C4-2B (cell line): ENCODE data around the gene ZNF260.
"Not testable (repeated sequence)": the region's sequence is repeated elsewhere in the genome, so short reads cannot be mapped to it uniquely, and the experiment has no call there.

Experiments used
- H3K27ac ChIP-seq: fragments of 450-650 bp; 2 replicates; pipeline ENCODE4 v1.5.1; 2017
- ZFX ChIP-seq: fragments of 450-650 bp; IDR thresholded peaks from 2 replicates; pipeline ENCODE4 v1.6.1; 2017
- TF ChIP-seq, protein P1 (sequence below): fragments of 450-650 bp; conservative IDR thresholded peaks from 2 replicates; pipeline ENCODE4 v1.5.1; 2017; ENCODE audit warnings: mild to moderate bottlenecking

The ZNF260 gene

GRCh38 chr19:36524617-36525016 is 3.5 kb downstream of the ZNF260 start:
- no peak for TF ChIP-seq ZFX
- TF ChIP-seq, protein P1, sequence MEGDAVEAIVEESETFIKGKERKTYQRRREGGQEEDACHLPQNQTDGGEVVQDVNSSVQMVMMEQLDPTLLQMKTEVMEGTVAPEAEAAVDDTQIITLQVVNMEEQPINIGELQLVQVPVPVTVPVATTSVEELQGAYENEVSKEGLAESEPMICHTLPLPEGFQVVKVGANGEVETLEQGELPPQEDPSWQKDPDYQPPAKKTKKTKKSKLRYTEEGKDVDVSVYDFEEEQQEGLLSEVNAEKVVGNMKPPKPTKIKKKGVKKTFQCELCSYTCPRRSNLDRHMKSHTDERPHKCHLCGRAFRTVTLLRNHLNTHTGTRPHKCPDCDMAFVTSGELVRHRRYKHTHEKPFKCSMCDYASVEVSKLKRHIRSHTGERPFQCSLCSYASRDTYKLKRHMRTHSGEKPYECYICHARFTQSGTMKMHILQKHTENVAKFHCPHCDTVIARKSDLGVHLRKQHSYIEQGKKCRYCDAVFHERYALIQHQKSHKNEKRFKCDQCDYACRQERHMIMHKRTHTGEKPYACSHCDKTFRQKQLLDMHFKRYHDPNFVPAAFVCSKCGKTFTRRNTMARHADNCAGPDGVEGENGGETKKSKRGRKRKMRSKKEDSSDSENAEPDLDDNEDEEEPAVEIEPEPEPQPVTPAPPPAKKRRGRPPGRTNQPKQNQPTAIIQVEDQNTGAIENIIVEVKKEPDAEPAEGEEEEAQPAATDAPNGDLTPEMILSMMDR: no peak

GRCh38 chr19:36514012-36514612 is 14.0 kb downstream of the ZNF260 start:
- no peak overlapping the region for H3K27ac ChIP-seq
- TF ChIP-seq ZFX: no peak
- TF ChIP-seq, protein P1: no peak

More at GRCh38 chr19:36524617-36525016, 3.5 kb downstream of the ZNF260 start:
- no peak overlapping the region for H3K27ac ChIP-seq

DNA sequence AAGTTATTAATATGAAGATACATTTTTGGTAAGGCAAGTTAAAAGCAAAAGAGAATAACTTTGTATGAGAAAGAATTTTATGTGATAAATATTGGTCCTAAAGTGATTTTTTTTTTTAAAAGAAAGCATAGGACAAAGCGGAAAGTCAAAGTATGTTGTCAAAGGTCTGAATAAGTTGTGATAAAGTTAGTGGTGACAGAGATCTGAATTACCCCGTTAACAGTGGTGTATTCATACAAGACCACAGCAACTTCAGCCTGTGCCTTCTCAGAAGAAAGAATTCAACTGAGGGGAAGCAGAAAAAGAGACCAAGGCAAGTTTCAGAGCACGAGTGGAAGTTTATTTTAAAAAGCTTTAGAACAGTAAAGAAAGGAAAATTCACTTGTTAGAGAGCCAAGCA is 19.7 kb downstream of the ZNF260 start:
- H3K27ac ChIP-seq: no peak overlapping the region
- no peak for TF ChIP-seq ZFX
- TF ChIP-seq, protein P1: no peak

DNA sequence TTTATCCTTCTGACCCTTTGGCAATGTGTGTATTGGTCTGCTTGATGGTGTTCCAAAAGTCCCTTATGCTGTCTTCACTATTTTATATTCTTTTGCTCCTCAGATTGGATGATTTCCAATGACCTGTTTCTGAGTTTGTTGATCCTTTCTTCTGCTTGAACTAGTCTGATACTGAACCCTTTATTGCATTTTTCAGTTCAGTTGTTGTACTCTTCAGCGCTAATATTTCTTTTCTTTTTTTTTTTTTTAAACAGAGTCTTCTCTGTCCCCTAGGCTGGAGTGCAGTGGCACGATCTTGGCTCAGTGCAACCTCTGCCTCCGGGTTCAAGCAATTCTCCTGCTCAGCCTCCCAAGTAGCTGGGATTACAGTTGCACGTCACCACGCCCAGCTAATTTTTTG is 26.1 kb downstream of the ZNF260 start:
- TF ChIP-seq, protein P1: no peak
- TF ChIP-seq ZFX: no peak

GRCh38 chr19:36497001-36497400 is 31.1 kb downstream of the ZNF260 start:
- no peak for TF ChIP-seq ZFX
- TF ChIP-seq, protein P1: no peak
- H3K27ac ChIP-seq: no peak overlapping the region

More for the DNA sequence above, 26.1 kb downstream of the ZNF260 start:
- H3K27ac ChIP-seq: no peak overlapping the region

DNA sequence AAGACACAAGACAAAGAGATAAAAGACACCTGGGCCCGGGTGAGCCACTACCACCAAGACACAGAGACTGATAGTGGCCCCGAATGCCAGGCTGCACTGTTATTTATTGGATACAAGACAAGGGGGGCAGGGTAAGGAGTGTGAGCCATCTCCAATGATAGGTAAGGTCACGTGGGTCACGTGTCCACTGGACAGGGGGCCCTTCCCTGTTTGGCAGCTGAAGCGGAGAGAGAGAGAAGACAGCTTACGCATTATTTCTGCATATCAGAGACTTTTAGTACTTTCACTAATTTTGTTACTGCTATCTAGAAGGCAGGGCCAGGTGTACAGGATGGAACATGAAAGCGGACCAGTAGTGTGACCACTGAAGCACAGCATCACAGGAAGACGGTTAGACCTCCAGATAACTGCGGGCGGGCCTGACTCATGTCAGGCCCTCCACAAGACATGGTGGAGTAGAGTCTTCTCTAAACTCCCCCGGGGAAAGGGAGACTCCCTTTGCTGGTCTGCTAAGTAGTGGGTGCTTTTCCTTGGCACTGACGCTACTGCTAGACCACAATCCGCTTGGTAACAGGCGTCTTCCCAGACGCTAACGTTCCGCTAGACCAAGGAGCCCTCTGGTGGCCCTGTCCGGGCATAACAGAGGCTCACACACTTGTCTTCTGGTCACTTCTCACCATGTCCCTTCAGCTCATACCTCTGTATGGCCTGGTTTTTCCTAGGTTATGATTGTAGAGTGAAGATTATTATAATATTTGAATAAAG is 35.2 kb downstream of the ZNF260 start:
- TF ChIP-seq, protein P1: peak; percentile 77
- H3K27ac ChIP-seq: not testable (repeated sequence)

- peak overlapping the region; percentile 90; the same call in 1 of the 2 replicates for H3K27ac ChIP-seq
These were observed 37.2 kb downstream of the ZNF260 start for GRCh38 chr19:36490846-36491245.

DNA sequence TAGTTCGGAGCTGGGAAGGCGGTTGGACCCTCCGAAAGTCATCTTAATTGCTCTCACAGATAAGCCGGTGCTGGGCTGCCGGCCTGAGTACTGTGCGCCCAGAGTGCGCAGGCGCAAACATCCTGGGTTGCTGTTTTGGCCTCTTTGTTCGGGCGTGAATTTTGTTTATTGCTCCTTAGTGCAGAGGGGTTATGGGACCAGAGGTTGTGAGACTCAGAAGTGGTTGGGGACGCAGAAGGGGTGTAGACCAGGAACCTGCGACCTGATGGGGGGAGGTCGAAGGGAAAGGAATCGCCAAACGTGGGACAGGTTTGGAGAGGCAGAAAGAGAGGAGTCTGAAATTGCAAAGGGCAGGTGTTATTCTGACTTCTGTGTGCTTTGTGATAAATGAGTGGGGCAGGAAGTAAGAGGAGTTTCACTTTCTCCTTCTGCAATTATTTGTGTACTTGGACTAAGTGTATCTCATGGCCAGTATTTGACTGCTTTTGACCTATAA is 38.1 kb downstream of the ZNF260 start:
- no peak for TF ChIP-seq ZFX
- TF ChIP-seq, protein P1: no peak
- H3K27ac ChIP-seq: peak overlapping the region; percentile 90
